Measurements from ENCODE around the gene SEC24B.

GRCh38 chr4:109494563-109494962 is 60.9 kb downstream of the SEC24B start:
- TF ChIP-seq ARNT (IDR thresholded peaks at IDR 0.05) (no peak), SP1 (IDR thresholded peaks at IDR 0.05) (no peak), BHLHE40 (IDR thresholded peaks at IDR 0.05; ENCODE audit: borderline replicate concordance) (no peak), ZNF384 (IDR thresholded peaks at IDR 0.05) (no peak), FOXA1 (IDR thresholded peaks at IDR 0.05) (no peak), FOXM1 (IDR thresholded peaks at IDR 0.05; ENCODE audit: borderline replicate concordance) (no peak), CTBP1 (IDR thresholded peaks at IDR 0.05; ENCODE audit: borderline replicate concordance) (no peak), ELF4 (IDR thresholded peaks at IDR 0.05) (no peak), SUZ12 (IDR thresholded peaks at IDR 0.05) (no peak), NFRKB (IDR thresholded peaks at IDR 0.05) (no peak), HDGF (IDR thresholded peaks at IDR 0.05; ENCODE audit: borderline replicate concordance) (no peak), TARDBP (IDR thresholded peaks at IDR 0.05) (no peak)
- TF ChIP-seq, protein P1, sequence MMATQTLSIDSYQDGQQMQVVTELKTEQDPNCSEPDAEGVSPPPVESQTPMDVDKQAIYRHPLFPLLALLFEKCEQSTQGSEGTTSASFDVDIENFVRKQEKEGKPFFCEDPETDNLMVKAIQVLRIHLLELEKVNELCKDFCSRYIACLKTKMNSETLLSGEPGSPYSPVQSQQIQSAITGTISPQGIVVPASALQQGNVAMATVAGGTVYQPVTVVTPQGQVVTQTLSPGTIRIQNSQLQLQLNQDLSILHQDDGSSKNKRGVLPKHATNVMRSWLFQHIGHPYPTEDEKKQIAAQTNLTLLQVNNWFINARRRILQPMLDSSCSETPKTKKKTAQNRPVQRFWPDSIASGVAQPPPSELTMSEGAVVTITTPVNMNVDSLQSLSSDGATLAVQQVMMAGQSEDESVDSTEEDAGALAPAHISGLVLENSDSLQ (IDR thresholded peaks at IDR 0.05): no peak

All from HEK293T (cell line).